B cell (primary cell): ENCODE measurements around the gene GRIP2.

Experiments
- CTCF ChIP-seq: fragments of 200-600 bp; IDR thresholded peaks from one replicate; pipeline ENCODE4 v1.8.0; 2022; ENCODE audit warnings: antibody characterized with exemption, mild to moderate bottlenecking
- EZH2 ChIP-seq: IDR thresholded peaks from 2 replicates; pipeline ENCODE4 v1.6.1; 2012; ENCODE audit warnings: borderline replicate concordance, low read depth, mild to moderate bottlenecking, moderate library complexity, low read length; ENCODE audit not compliant: insufficient read depth, poor library complexity, severe bottlenecking

- no peak for TF ChIP-seq CTCF
- no peak for TF ChIP-seq EZH2
Measured at GRCh38 chr3:14524311-14524711, 15.8 kb downstream of the GRIP2 start.
